Fibroblast of lung (primary cell): Measurements from ENCODE around the gene GRHL1. TPM values are rescaled to one million over a fixed set of nuclear protein-coding genes. Genes with fewer than 3 reads are reported as not detected.

Source experiments
- DNase-seq, 2 donors: peaks; one replicate each; pipeline versions ENCODE4 v3.0.0 to v3.0.0-alpha.2; 2010; ENCODE audit warnings: low read depth in 2 of 2
- H2AFZ ChIP-seq: 2 replicates; pipeline ENCODE4 v1.5.1; 2012; ENCODE audit warnings: low read length, control low read depth, inconsistent platforms
- H3K27ac ChIP-seq: 2 replicates; pipeline ENCODE4 v1.5.1; 2011; ENCODE audit warnings: low read length, control low read depth; ENCODE audit not compliant: insufficient read depth
- H3K27me3 ChIP-seq: 2 replicates; pipeline ENCODE4 v1.5.1; 2011; ENCODE audit warnings: mild to moderate bottlenecking, low read length; ENCODE audit not compliant: control insufficient read depth, insufficient read depth
- H3K36me3 ChIP-seq: 2 replicates; pipeline ENCODE4 v1.5.1; 2011; ENCODE audit warnings: low read length; ENCODE audit not compliant: control insufficient read depth, insufficient read depth
- H3K4me1 ChIP-seq: 2 replicates; pipeline ENCODE4 v1.5.1; 2011; ENCODE audit warnings: low read length; ENCODE audit not compliant: control insufficient read depth, insufficient read depth; ENCODE audit errors: extremely low read depth
- H3K4me2 ChIP-seq: 2 replicates; pipeline ENCODE4 v1.5.1; 2011; ENCODE audit warnings: low read length, control low read depth; ENCODE audit not compliant: insufficient read depth; ENCODE audit errors: extremely low read depth
- H3K4me3 ChIP-seq, 4 experiments: fragments of 200-600 bp in 1 of 4; sonication (generic) in 1 of 4; replicated peaks in 1 of 4; 2 replicates each; pipeline ENCODE4 v1.5.1; 2011 to 2016; ENCODE audit warnings: low read length in 4 of 4, low read depth in 3 of 4, mild to moderate bottlenecking in 3 of 4, control low read depth in 2 of 4, inconsistent platforms in 1 of 4, mixed read lengths in 1 of 4; ENCODE audit not compliant: insufficient read depth in 1 of 4; ENCODE audit errors: control extremely low read depth in 1 of 4
- H3K79me2 ChIP-seq: 2 replicates; pipeline ENCODE4 v1.5.1; 2012; ENCODE audit warnings: mild to moderate bottlenecking, low read length, inconsistent platforms; ENCODE audit not compliant: control insufficient read depth, insufficient read depth
- H3K9ac ChIP-seq: 2 replicates; pipeline ENCODE4 v1.5.1; 2011; ENCODE audit warnings: mild to moderate bottlenecking, low read length, control low read depth; ENCODE audit not compliant: insufficient read depth
- H3K9me3 ChIP-seq: 2 replicates; pipeline ENCODE4 v1.5.1; 2012; ENCODE audit warnings: low read depth, low read length; ENCODE audit not compliant: control insufficient read depth, insufficient read depth
- H4K20me1 ChIP-seq: 2 replicates; pipeline ENCODE4 v1.5.1; 2011; ENCODE audit warnings: low read length; ENCODE audit not compliant: control insufficient read depth, insufficient read depth; ENCODE audit errors: extremely low read depth
- EZH2 ChIP-seq: IDR thresholded peaks from 2 replicates; pipeline ENCODE4 v1.5.1; 2012; ENCODE audit warnings: low read length, control low read depth, mild to moderate bottlenecking; ENCODE audit errors: missing control alignments
- polyA plus RNA-seq, 2 donors: library from polyadenylated mRNA; depleted of rRNA in 1 of 2; stranded (reverse) in 1 of 2; unstranded in 1 of 2; fragments of >200 nt; gene quantifications; 2 replicates each; pipeline ENCODE4 v1.2.1, GENCODE V29; 2011 to 2012; ENCODE audit warnings: missing spikeins in 1 of 2
- total RNA-seq: library from RNA; depleted of rRNA; stranded (reverse); fragments of >200 nt; gene quantifications from 2 replicates; pipeline ENCODE4 v1.2.1, GENCODE V29; 2014
- TF ChIP-seq, protein P1 (sequence below), 2 donors: IDR thresholded peaks in 1 of 2; conservative IDR thresholded peaks in 1 of 2; 1 replicate in 1 of 2; 2 replicates in 1 of 2; pipeline ENCODE4 v1.5.1; 2011 to 2012; ENCODE audit warnings: low read length in 2 of 2, control low read depth in 1 of 2, inconsistent platforms in 1 of 2, low read depth in 1 of 2, mild to moderate bottlenecking in 1 of 2

Gene GRHL1
- total and polyA plus RNA-seq, 2 donors (not counting 1 experiment from before 2014, with no cell fraction given), result 0.65 to 0.99 TPM

DNA sequence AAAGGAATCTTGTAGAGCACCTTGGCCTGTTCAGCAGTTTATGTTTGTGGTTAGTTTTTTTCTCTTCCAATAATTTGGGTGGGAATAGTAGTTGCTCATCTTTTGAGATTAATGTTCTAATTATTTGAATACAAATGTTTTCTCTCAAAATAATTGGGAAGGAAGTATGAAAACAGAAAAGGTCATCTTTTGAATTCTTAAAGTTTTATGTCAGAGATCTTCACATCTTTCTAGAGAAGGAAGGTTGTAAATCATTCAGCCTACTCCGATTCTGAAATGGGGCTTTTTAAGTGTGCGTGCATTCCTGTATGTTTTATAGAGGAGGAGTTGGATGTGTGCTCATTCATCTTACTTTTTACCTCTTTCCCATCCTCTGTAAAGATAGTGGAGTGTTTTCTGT, 29.0 kb downstream of the GRHL1 start:
- Histone ChIP-seq H3K79me2 (no peaks in the 10 kb centered on the region), H3K4me2 (no peak overlapping the region)
- DNase-seq, result peak in 1 of 2 donors; percentile 32

GRCh38 chr2:9981655-9982054, 30.2 kb downstream of the GRHL1 start:
- no peak for TF ChIP-seq EZH2
- TF ChIP-seq, protein P1, sequence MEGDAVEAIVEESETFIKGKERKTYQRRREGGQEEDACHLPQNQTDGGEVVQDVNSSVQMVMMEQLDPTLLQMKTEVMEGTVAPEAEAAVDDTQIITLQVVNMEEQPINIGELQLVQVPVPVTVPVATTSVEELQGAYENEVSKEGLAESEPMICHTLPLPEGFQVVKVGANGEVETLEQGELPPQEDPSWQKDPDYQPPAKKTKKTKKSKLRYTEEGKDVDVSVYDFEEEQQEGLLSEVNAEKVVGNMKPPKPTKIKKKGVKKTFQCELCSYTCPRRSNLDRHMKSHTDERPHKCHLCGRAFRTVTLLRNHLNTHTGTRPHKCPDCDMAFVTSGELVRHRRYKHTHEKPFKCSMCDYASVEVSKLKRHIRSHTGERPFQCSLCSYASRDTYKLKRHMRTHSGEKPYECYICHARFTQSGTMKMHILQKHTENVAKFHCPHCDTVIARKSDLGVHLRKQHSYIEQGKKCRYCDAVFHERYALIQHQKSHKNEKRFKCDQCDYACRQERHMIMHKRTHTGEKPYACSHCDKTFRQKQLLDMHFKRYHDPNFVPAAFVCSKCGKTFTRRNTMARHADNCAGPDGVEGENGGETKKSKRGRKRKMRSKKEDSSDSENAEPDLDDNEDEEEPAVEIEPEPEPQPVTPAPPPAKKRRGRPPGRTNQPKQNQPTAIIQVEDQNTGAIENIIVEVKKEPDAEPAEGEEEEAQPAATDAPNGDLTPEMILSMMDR (conservative IDR thresholded peaks at IDR 0.05 in 1 of 2, IDR thresholded peaks at IDR 0.05 in 1 of 2; ENCODE audit: low read depth in 1 of 2, low read length in 2 of 2), result no peak
- no peak overlapping the region for H2AFZ ChIP-seq
- no peaks in the 10 kb centered on the region for H3K9me3 ChIP-seq
- no peaks in the 10 kb centered on the region for H3K27me3 ChIP-seq
- H3K79me2 ChIP-seq, result no peaks in the 10 kb centered on the region
- peaks cover 10% of the 10 kb centered on the region for H3K4me1 ChIP-seq
- H3K27ac ChIP-seq, result no peak overlapping the region
- no peak overlapping the region for H3K4me2 ChIP-seq
- no peak overlapping the region for H3K9ac ChIP-seq
- H3K4me3 ChIP-seq, result no peak overlapping the region
- peak in 1 of 2 donors; percentile 49 for DNase-seq
- no peaks in the 10 kb centered on the region for H3K36me3 ChIP-seq
- H4K20me1 ChIP-seq, result no peaks in the 10 kb centered on the region

More for the DNA sequence above, 29.0 kb downstream of the GRHL1 start:
- Histone ChIP-seq H3K27ac (no peak overlapping the region), H3K9me3 (no peaks in the 10 kb centered on the region), H3K36me3 (no peaks in the 10 kb centered on the region), H3K27me3 (no peaks in the 10 kb centered on the region), H2AFZ (no peak overlapping the region), H4K20me1 (no peaks in the 10 kb centered on the region), H3K4me1 (peaks cover 17% of the 10 kb centered on the region), H3K4me3 (no peak overlapping the region), H3K9ac (no peak overlapping the region)
- TF ChIP-seq, protein P1 (conservative IDR thresholded peaks at IDR 0.05 in 1 of 2, IDR thresholded peaks at IDR 0.05 in 1 of 2; ENCODE audit: low read depth in 1 of 2, low read length in 2 of 2), result no peak
- TF ChIP-seq EZH2, result no peak

GRCh38 chr2:9982248-9982647, 30.8 kb downstream of the GRHL1 start:
- Histone ChIP-seq H2AFZ (no peak overlapping the region), H3K36me3 (no peaks in the 10 kb centered on the region), H3K4me3 (no peak overlapping the region), H3K79me2 (no peaks in the 10 kb centered on the region), H3K9ac (no peak overlapping the region), H3K4me2 (peak overlapping the region; percentile 30), H3K4me1 (peaks cover 9% of the 10 kb centered on the region), H3K27ac (peak overlapping the region; percentile 15), H3K27me3 (no peaks in the 10 kb centered on the region), H3K9me3 (no peaks in the 10 kb centered on the region), H4K20me1 (no peaks in the 10 kb centered on the region)
- peak; percentile 95 to 97 for DNase-seq
- TF ChIP-seq, protein P1 (conservative IDR thresholded peaks at IDR 0.05 in 1 of 2, IDR thresholded peaks at IDR 0.05 in 1 of 2; ENCODE audit: low read depth in 1 of 2, low read length in 2 of 2), result no peak
- TF ChIP-seq EZH2, result no peak
